ENCODE results near the gene SDHAF3. TPM values are rescaled to one million over a fixed set of nuclear protein-coding genes. Genes with fewer than 3 reads are reported as not detected.
"Not testable (repeated sequence)": the region's sequence is repeated elsewhere in the genome, so short reads cannot be mapped to it uniquely, and the experiment has no call there.

SDHAF3 gene
- total RNA-seq, 1 experiment from 2014 or later = 11.7 TPM

- not testable (repeated sequence) for DNase-seq (ENCODE audit: low spot score)
Measured at GRCh38 chr7:97123115-97123514, 5.6 kb downstream of the SDHAF3 start.

- DNase-seq (ENCODE audit: low spot score) = no peak
Measured at GRCh38 chr7:97126483-97127171, 9.1 kb downstream of the SDHAF3 start.

GRCh38 chr7:97128736-97129135 lies 11.2 kb downstream of the SDHAF3 start:
- DNase-seq (ENCODE audit: low spot score) = no peak

GRCh38 chr7:97130417-97131139 lies 13.1 kb downstream of the SDHAF3 start:
- no peak for DNase-seq (ENCODE audit: low spot score)

GRCh38 chr7:97133159-97133558 lies 15.7 kb downstream of the SDHAF3 start:
- DNase-seq (ENCODE audit: low spot score) = no peak

GRCh38 chr7:97138830-97139229 lies 21.3 kb downstream of the SDHAF3 start:
- no peak for DNase-seq (ENCODE audit: low spot score)

- peak; percentile 25 for DNase-seq (ENCODE audit: low spot score)
Measured at GRCh38 chr7:97145068-97145467, 27.6 kb downstream of the SDHAF3 start.

- DNase-seq (ENCODE audit: low spot score) = no peak
Measured at GRCh38 chr7:97149843-97150242, 32.3 kb downstream of the SDHAF3 start.

- no peak for DNase-seq (ENCODE audit: low spot score)
Measured at GRCh38 chr7:97155897-97156418, 38.5 kb downstream of the SDHAF3 start.

- not testable (repeated sequence) for DNase-seq (ENCODE audit: low spot score)
Measured at GRCh38 chr7:97159984-97160383, 42.5 kb downstream of the SDHAF3 start.

- DNase-seq (ENCODE audit: low spot score) = not testable (repeated sequence)
Measured at GRCh38 chr7:97161609-97162008, 44.1 kb downstream of the SDHAF3 start.

- DNase-seq (ENCODE audit: low spot score) = no peak
Measured at GRCh38 chr7:97166308-97166707, 48.8 kb downstream of the SDHAF3 start.

- DNase-seq (ENCODE audit: low spot score) = no peak
Measured at GRCh38 chr7:97167176-97167575, 49.7 kb downstream of the SDHAF3 start.

- DNase-seq (ENCODE audit: low spot score) = no peak
Measured at GRCh38 chr7:97167749-97168148, 50.3 kb downstream of the SDHAF3 start.

GRCh38 chr7:97174303-97174702 lies 56.8 kb downstream of the SDHAF3 start:
- no peak for DNase-seq (ENCODE audit: low spot score)

- DNase-seq (ENCODE audit: low spot score) = peak; percentile 52
Measured at GRCh38 chr7:97179454-97180104, 62.1 kb downstream of the SDHAF3 start.

GRCh38 chr7:97187067-97187466 lies 69.6 kb downstream of the SDHAF3 start:
- peak; percentile 20 for DNase-seq (ENCODE audit: low spot score)

GRCh38 chr7:97196174-97196573 lies 78.7 kb downstream of the SDHAF3 start:
- not testable (repeated sequence) for DNase-seq (ENCODE audit: low spot score)

GRCh38 chr7:97198596-97198995 lies 81.1 kb downstream of the SDHAF3 start:
- DNase-seq (ENCODE audit: low spot score) = no peak

GRCh38 chr7:97200018-97200417 lies 82.5 kb downstream of the SDHAF3 start:
- no peak for DNase-seq (ENCODE audit: low spot score)

- DNase-seq (ENCODE audit: low spot score) = no peak
Measured at GRCh38 chr7:97203957-97204356, 86.5 kb downstream of the SDHAF3 start.

GRCh38 chr7:97204821-97205220 lies 87.3 kb downstream of the SDHAF3 start:
- DNase-seq (ENCODE audit: low spot score) = no peak

GRCh38 chr7:97215556-97215955 lies 98.1 kb downstream of the SDHAF3 start:
- DNase-seq (ENCODE audit: low spot score) = no peak
